ENCODE data around the gene CDR2L. TPM values are rescaled to one million over a fixed set of nuclear protein-coding genes. Genes with fewer than 3 reads are reported as not detected.
"Not testable (repeated sequence)": the region's sequence is repeated elsewhere in the genome, so short reads cannot be mapped to it uniquely, and the experiment has no call there.

CDR2L gene
- total RNA-seq, 1 donor from 2014 or later, result 69.2 TPM

DNA sequence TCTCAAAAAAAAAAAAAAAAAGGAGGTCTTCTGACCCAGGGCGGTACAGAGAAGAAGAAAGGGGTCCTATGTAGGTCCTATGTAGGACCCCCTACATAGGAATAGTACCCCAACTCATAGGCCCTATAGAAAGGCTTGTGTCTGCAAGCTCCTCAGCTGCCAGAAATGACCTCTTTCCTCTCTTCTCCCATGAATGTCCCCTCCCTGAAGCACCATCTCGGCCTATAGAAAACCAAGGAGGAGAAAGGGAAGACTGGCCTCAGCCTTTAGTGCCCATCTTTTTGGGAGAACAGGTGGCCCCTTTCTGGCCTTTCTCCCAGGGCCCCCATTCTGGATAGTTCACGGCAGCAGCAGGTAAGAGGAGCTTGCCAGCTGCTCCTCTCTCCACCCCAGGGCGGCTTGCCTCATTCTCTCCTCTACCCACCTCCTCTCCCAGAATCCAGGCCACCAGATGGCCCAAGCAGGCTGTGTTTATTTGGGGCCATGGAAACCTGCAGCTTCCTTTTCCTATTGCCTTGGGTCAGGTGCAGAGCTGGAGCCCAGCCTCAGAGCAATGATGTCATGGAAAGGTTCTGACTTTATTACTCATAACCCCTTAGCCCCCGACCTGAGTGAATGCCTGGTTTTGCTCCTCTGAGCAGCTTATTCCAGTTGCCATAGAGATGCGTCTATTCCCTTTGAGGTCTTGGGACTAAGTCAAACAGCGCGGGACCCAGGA lies 23.4 kb downstream of the CDR2L start:
- DNase-seq (ENCODE audit: low read depth), result peak; percentile 74

DNA sequence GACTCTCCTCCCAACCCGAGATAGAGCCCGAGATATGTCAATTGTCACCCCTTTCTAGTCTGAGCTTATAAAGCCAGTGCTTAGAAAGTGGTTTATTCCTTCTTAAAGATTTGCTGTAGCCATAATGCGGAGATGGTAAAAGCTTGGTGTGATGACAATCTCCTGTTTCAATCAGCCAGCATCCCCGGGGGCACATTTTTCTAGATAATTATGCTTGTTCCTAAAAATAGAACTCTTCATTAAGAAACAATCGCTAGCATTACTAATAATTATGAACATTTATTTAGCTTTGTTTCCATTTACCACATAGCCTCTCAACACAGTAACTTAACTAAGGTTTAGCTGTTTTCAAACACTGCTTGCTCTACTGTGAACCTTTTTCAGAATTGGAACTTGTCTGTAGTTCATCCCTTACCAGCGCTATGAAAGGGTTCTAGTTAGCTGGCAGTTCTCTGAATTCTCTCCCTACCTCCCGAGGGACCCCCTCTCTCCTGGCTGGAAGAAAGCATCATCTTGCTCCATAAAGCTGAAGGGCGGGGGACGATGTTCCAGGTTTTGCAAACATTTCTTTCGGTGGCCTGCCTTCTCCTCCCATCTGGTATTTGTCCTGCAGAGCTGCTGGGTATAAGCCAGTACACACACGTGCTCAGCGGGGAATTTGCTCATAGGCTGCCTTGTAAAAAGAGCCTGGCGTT lies 24.1 kb downstream of the CDR2L start:
- DNase-seq (ENCODE audit: low read depth), result no peak

DNA sequence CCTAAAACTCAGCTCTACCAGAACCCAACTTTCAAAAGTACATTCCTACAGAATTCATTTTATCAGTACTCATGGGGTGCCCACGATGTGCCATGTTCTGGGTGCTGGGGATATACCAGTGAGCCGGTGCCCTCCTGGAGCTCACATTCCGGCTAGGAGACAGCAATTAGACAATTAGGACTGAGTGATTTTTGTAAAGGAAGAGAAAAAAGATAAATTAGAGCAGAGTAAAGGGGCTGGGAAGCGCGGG lies 24.6 kb downstream of the CDR2L start:
- DNase-seq (ENCODE audit: low read depth), result no peak

DNA sequence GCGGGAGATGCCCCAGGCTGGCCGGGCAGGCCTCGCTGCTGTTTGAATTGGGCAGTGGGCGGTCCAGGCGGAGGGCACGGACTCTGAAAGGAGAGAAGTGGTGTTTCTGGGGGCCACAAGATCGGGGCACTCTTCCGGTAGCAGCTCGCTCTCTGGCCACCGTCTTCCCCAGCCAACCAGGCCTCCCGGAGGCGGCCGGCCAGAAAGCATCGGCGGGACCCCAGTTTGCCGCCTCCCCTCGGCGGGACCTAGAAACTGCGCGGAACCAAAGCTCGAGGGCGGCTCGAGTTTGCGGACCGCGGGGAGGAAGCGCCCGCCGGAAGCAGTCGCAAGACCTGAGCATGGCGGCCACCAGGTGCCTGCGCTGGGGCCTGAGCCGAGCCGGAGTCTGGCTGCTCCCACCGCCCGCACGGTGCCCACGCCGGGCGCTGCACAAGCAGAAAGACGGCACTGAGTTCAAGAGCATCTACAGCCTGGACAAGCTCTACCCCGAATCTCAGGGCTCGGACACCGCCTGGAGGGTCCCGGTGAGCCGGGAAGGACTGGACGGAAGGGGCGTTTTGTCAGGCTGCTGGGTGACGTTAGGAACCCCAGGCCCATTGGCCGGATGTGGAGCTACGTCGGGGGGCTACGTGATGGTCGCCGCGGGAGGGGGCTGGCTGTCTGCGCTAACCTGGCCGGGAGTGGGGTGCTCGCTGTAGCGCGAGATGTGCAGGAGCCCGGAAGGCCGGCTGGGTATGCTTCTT lies 25.1 kb downstream of the CDR2L start, which contains the start of gene MRPL58:
MRPL58 (plus strand) TSS at position 325 of the 746 bp plus-strand sequence; CDS start at position 342, 17 bp downstream.
- peak; percentile 54 for DNase-seq (ENCODE audit: low read depth)

DNA sequence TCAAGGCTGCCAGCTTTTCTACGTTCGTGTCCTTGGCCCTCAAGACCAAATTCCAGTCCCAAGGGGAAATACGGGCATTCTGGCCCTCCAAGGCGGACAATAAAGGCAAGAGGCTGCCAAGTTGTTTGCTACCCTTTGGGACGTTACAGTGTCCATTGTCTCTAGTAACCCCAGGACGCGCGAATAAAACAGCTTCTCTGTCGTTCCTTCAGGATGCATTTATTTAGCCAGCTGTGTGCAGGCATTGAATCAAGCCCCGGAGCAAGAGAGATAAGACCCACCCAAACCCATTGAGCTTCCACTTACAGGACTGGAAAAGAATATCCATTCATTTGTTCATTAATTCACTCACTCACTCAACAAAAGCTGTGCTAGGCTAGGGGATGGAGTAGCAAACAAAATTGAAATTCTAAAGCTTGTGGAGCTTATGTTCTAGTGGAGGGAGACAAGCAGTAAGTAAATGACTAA lies 25.7 kb downstream of the CDR2L start:
- no peak for DNase-seq (ENCODE audit: low read depth)

DNA sequence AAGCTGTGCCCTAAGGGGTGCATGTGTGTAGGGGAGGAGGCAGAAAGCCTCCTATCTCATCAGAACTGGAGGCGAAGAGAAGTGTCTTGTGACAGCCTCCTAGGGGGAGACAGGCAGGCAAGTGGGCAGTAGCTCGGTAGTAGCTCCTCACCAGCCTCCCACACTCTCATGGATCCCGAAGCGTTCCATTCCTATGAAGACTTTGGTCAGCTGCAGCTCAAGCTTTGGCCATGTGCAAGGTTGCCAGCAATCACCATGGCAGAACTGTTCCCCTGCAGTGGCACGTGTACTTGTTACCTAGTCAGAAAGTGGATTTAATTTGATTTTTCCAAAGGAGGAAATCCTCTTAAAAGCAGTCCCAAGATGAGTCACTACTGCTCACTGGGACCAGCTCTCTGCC lies 31.7 kb downstream of the CDR2L start:
- DNase-seq (ENCODE audit: low read depth), result no peak

DNA sequence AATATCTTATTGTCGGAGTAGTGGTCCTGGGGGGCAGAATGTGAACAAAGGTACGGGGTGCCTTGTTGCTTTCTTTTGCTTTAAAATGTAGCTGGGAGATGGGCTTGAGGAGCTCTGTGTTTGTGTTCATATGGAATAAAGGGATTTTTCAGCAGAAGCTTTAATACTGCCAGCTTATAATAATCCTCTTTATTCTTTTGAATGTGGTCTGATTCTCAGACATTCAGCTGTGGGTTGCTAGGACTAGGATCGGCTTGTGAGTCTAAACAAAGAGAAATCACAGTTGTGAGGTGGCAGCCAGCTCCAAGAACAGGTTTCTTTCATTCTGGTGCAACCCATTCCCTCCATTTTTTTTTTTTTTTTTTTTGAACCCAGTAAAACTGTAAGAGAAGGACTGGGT lies 32.3 kb downstream of the CDR2L start:
- DNase-seq (ENCODE audit: low read depth), result no peak

DNA sequence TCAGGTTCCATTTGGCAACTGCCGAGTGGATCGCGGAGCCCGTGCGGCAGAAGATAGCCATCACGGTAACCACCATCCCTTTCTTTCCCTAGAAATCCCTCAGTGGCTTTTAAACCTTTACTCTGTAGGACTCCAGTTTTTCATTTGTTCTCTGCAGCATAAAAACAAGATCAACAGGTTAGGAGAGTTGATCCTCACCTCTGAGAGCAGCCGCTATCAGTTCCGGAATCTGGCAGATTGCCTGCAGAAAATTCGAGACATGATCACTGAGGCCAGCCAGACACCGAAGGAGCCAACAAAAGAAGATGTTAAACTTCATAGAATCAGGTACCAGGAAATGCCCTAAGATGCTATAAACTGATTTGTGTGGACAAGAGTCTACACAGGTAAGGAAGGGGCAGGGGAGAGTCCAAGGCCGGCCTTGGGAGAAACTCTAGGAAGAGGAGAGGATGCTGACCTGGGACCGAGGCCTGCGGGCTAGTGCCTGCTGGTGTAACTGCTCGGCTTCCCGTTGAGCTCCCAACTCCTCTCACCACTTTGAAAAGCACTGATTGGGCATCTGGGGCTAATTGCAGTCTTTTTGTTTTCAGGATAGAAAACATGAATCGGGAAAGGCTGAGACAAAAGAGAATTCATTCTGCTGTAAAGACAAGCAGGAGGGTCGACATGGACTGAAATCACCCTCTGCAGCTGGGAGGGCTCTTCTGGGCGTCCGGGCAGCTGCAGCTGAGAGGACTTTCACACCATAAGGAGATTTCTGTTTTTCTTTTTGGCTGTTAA lies 33.1 kb downstream of the CDR2L start:
- DNase-seq (ENCODE audit: low read depth), result no peak

DNA sequence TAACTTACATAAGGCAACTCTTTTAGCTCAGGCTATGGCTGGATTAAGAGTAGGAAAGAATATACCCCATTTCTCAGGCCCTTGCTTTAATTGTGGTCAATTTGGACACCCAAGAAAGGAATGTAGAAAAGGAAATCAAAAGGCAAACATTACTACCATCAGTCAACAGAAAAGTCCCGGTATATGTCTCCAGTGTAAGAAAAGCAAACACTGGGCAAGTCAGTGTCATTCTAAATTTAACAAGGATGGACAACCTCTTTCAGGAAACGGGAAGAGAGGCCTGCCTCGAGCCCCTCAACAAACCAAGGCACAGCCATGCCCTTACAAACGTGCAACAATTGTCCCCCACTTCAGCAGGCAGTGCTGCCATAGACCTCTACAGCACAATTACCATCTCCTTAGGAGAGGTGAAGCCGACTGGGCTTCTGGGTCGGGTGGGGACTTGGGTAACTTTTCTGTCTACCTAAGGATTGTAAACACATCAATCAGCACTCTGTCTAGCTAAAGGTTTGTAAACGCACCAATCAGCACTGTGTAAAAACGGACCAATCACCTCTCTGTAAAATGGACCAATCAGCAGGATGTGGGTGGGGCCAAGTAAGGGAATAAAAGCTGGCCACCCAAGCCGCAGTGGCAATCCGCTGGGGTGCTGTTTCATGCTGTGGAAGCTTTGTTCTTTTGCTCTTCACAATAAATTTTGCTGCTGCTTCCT lies 37.4 kb downstream of the CDR2L start:
- no peak for DNase-seq (ENCODE audit: low read depth)

DNA sequence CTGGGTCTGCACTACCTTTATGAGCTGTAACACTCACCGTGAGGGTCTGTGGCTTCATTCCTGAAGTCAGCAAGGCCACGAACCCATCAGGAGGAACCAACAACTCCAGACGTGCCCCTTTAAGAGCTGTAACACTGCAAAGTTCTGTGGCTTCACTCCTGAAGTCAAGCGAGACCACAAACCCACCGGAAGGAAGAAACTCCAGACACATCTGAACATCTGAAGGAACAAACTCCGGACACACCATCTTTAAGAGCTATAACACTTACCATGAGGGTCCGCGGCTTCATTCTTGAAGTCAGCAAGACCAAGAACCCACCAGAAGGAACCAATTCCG lies 37.9 kb downstream of the CDR2L start:
- DNase-seq (ENCODE audit: low read depth), result not testable (repeated sequence)

DNA sequence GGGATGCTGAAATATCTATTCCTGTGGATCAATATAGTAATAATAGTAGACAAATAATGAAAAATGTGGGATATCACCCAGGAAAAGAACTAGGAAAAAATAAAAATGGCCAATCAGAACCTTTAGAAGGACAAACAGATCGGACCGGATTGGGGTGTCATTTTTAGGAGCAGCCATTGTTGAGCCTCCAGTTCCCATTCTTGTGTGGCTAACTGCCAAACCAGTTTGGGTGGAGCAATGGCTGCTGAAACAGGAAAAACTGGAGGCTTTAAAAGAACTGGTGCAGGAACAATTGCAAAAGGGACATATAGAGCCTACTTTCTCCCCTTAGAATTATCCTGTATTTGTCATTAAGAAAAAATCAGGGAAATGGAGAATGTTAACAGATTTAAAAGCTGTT lies 39.2 kb downstream of the CDR2L start:
- not testable (repeated sequence) for DNase-seq (ENCODE audit: low read depth)

DNA sequence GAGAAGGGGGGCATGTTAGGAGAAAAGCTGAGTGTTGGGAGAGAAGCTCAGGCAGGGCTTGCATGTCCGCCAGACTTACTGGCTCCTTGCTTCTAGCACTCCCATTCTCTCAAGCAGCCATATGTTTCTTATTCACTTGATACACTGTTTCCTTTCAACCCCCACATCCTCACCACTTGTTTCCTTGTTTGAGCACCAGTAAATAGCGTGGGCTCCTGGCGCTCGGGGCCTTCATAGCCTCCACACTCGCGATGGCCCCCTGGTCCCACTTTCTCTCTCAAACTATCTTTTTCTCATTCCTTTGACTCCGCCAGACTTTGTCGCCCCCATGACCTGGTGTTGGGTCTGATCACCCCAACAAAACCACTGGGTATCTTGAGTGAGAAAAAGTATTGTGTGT lies 42.7 kb downstream of the CDR2L start:
- no peak for DNase-seq (ENCODE audit: low read depth)

DNA sequence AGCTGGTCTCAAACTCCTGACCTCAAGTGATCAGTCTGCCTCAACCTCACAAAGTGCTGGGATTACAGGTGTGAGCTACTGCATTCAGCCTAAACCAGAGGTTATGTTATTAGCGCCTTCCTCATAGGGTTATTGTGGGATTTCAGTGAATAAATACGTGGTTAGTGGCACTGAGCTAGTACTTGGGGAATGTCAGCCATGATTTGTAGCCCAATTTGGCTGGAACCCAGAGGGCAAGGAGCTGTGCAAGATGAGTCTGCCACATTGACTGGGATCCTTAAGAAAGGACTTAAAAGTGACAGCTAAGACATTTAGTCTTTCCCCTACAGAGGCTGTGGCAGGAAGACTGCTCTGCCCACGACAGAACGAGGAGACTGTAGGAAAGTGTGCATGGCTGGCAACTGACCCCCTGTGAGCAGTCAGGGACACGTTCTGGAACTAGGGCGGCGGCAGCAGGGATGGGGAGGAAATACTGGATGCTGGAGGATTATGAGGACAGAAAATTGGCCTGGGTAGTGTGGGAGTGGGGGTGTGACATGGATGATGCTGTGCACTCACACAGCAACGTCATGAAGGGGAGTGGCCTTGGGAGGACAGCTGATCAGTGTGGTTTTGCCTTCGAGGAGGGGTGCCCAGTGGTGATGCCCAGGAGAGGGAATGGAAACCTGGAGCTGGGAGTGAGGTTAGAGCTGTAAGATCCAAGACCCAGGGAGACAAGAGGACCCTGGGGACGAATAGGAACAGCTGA lies 44.7 kb downstream of the CDR2L start:
- peak; percentile 62 for DNase-seq (ENCODE audit: low read depth)

DNA sequence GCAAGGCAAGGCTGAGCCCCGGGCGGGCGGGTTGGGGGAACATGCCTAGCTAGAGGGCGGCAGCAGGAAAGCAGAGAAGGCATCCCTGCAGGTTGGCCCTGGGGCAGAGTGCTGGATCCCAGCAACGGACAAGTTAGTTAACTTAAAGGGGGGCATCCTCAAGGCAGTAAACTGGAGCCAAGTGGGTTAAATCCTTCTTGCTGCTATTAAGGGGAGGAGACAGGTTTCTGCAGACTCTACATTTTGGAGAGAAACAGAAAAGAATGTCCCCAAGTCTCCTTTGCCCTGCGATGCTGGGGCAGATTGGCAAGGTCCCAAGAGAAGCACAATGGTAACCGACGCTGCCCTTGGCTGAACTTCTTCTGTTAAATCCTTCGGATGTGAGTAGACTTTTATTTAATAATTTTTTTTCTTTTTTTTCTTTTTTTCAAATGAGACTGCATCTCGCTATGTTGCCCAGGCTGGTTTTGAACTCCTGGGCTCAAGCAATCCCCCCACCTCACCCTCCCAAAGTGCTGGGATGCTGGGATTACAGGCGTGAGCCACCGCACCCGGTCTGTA lies 45.4 kb downstream of the CDR2L start:
- no peak for DNase-seq (ENCODE audit: low read depth)

DNA sequence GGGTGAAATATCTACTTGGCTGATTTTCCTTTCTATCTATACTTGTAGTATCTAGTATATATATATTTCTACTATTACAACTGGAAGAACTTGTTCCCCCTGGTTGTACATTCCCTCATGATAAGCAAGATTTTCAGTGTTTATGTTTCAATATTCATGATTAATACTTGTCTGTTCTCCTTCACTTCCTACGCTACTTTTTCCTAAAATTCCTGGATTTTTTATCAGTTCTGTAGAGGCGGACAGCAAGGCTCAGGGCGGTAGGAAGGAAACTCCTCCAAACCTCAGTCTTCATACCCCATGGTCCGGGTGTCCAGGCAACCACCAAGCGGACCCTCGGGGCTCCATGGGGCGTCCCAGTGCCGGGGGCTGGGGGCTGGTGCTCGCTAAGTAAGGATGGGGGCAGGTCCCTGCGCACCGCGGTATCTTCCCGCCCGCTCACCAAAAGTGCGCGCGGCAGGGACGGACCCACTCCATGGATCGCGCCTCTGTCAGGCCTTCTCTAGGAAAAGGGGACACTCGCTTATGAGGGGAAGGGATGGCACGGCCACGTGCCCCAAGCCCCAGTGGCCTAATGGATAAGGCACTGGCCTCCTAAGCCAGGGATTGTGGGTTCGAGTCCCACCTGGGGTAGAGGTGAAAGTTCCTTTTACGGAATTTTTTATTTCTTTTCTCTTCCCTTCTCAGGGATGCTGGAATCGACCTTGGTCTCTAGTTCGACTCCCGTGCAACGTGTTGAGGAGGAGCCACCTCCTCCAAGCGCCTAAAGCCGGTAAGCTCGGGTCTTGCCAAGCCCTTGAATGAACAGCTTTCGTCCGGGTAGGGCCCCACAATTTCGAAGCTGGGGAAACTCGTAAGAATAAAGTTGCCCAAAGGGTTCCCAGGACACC lies 46.2 kb downstream of the CDR2L start:
- DNase-seq (ENCODE audit: low read depth), result peak; percentile 79

DNA sequence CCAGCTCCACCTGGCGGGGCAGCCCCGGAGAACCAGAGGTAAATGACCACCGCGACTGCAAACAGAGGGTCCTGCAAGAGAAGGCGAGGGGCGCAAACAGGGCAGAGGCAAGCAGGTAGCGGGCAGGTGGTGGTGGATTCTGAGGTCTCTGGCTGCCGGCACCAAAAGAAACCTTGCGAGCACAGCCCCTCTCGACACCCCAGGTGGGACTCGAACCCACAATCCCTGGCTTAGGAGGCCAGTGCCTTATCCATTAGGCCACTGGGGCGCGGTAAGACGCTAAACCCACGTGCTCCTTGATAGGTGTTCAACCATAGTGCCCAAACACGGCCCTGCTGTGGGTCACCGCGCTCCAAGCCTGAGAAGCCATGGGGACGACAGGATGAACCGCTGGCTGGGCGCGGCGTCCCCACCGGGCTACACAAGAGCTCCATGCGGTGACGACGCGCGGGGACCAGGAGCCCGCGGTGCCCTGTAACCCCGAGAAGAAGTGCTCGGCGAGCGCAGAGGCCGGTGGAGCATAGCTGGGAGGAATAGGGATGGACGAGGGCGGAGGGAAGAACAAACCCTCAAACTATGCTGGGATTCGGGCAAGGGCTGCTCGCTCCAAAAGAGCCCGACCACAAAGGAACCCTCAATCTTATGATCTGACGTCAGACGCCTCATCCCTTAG lies 46.9 kb downstream of the CDR2L start:
- peak; percentile 74 for DNase-seq (ENCODE audit: low read depth)

DNA sequence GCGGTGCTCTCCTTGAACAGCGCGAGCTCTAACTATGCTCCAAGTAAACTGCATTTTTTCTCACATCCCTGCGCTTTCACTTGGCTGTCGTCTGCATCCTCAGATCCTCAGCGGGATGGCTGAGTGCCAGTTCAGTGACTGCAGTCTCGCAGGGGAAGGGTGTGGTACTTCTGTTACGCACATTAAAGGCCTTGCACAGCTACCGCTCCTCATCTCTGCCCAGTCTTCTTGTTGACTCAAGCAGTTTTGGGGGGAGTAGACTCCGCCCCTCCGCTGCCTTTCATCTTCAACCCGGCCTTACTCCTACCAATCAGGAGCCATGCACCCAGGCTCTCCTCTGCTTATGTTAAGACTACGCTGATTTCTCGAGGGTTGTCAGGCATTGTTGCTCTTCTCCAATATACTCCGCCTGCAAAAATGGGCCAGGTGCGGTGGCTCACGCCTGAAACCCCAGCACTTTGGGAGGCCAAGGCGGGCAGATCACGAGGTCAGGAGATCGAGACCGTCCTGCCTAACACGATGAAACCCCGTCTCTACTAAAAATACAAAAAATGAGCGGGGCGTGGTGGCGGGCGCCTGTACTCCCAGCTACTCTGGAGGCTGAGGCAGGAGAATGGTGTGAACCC lies 49.3 kb downstream of the CDR2L start:
- DNase-seq (ENCODE audit: low read depth), result no peak

DNA sequence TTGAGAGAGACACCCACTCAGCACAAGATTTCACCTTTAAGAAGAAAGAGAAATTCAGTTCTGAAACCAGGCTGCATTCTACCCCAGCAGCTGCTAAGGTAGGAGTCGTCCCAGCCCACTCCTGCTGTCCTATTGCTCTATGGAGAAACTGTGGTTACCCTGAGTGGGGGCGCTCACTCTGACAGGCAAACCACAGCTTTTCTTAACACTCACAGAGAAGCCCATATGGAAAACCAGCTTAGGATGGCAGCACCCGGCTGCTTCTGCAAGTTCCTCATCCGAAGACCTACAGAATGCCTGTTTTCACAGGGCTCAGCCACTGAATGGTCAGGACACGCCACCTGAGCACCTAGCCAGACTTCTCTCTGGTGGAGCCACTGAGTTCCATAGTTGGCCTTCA lies 51.8 kb downstream of the CDR2L start:
- DNase-seq (ENCODE audit: low read depth), result no peak

Data from renal cortical epithelial cell (primary cell).